ENCODE results near the gene CSAG1.
"Not testable (repeated sequence)": the region's sequence is repeated elsewhere in the genome, so short reads cannot be mapped to it uniquely, and the experiment has no call there.

Gene CSAG1

GRCh38 chrX:152700390-152700789 is 33.1 kb downstream of the CSAG1 start:
- DNase-seq (ENCODE audit: low read depth in 2 of 2) = not testable (repeated sequence)

- not testable (repeated sequence) for DNase-seq (ENCODE audit: low read depth in 2 of 2)
Observed at GRCh38 chrX:152697952-152698931, 35.3 kb downstream of the CSAG1 start, which contains the start of gene MAGEA3. Gene MAGEA3, plus strand, starts transcription at chrX:152698794. Its CDS starts 2,039 bp downstream, at chrX:152700833.

DNA sequence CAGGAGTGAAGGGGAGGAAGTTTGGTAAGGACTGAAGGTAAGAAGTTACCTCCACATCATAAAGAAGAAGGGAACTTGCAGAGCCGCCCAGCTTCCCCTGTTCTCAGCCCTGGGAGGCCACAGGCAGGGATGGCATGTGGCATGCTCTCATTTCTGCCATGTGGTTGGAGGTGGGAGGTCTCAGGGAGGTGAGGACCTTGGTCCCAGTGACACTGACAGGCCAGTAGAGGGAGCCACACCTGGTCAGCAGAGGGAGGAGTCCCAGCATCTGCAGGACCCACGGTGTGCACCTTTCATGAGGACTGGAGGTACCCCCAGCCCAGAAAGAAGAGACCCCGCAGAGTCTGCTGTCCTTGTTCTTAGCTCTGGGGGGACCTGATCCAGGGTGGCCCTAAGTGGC is 52.5 kb downstream of the CSAG1 start:
- DNase-seq (ENCODE audit: low read depth in 2 of 2) = not testable (repeated sequence)

All from stimulated activated CD8-positive, alpha-beta memory T cell treated with anti-CD3 and anti-CD28 coated beads, Interleukin-7, amount 100 ng/mL, for 4 hours (primary cell).